A549 (cell line): ENCODE data around the gene TIPARP. TPM values are rescaled to one million over a fixed set of nuclear protein-coding genes. Genes with fewer than 3 reads are reported as not detected.
"Not testable (repeated sequence)": the region's sequence is repeated elsewhere in the genome, so short reads cannot be mapped to it uniquely, and the experiment has no call there.

ENCODE experiments used
- ATAC-seq, 2 experiments: fragments of 200-7000 bp in 1 of 2; fragments of >200 bp in 1 of 2; cut with Nextera tagmentation in 1 of 2; cut with Tn5 transposase in 1 of 2; 3 replicates each; pipeline versions ENCODE4 v1.8.0 to v1.9.1; 2018 to 2020; ENCODE audit warnings: mild to moderate bottlenecking in 1 of 2, moderate library complexity in 1 of 2
- CTCF ChIA-PET: fragments of 300-600 bp; sonication (Branson Sonifier 250); formaldehyde crosslinking; extraction: SDS; loops from one replicate; lab custom pipeline; 2021; ENCODE audit warnings: antibody characterized with exemption, inconsistent platforms; lab: Yijun Ruan, JAX
- POLR2A ChIA-PET: fragments of 350-600 bp; formaldehyde crosslinking; extraction: SDS; loops from one replicate; lab custom pipeline; 2021; ENCODE audit warnings: antibody characterized with exemption, inconsistent platforms; lab: Yijun Ruan, JAX
- DNase-seq, 2 experiments: peaks; one replicate each; pipeline versions ENCODE4 v3.0.0 to v3.0.0-alpha.2; 2011 to 2016; ENCODE audit warnings: low read depth in 1 of 2, low spot score in 1 of 2
- FAIRE-seq: peaks from 2 replicates; lab custom pipeline; 2011; peaks lifted over from hg19 to GRCh38; lab: Jason Lieb, UNC
- H3K27ac ChIP-seq, 2 experiments: fragments of >200 bp; sonication (Bioruptor Twin); formaldehyde crosslinking; 3 replicates each; pipeline ENCODE4 v1.5.1; 2016 to 2017
- H3K4me1 ChIP-seq: fragments of >200 bp; sonication (Bioruptor Twin); formaldehyde crosslinking; 3 replicates; pipeline ENCODE4 v1.6.1; 2016
- H3K4me2 ChIP-seq: fragments of >200 bp; sonication (Bioruptor Twin); formaldehyde crosslinking; 3 replicates; pipeline ENCODE4 v1.6.1; 2016
- H3K4me3 ChIP-seq: fragments of >200 bp; sonication (Bioruptor Twin); formaldehyde crosslinking; 3 replicates; pipeline ENCODE4 v1.5.1; 2016
- H3K9me3 ChIP-seq: fragments of >200 bp; sonication (Bioruptor Twin); formaldehyde crosslinking; 3 replicates; pipeline ENCODE4 v1.6.1; 2016
- ATOH8 ChIP-seq: fragments of 250-450 bp; sonication (Bioruptor Pico); IDR thresholded peaks from 2 replicates; pipeline ENCODE4 v1.5.0; 2020; ENCODE audit warnings: low read depth, mild to moderate bottlenecking, moderate library complexity
- BHLHE40 ChIP-seq: IDR thresholded peaks from 2 replicates; pipeline ENCODE4 v1.6.1; 2012; ENCODE audit warnings: low read depth, low read length, inconsistent platforms
- CEBPB ChIP-seq, 2 experiments: fragments of >200 bp in 1 of 2; sonication (Bioruptor Twin) in 1 of 2; formaldehyde crosslinking in 1 of 2; IDR thresholded peaks; 2 replicates each; pipeline ENCODE4 v1.6.1; 2012 to 2016
- CHD2 ChIP-seq: fragments of 150-350 bp; IDR thresholded peaks from 2 replicates; pipeline ENCODE4 v1.6.1; 2014; ENCODE audit warnings: low read length; ENCODE audit not compliant: partially characterized antibody
- CHD4 ChIP-seq: fragments of 200-600 bp; sonication (generic); IDR thresholded peaks from 2 replicates; pipeline ENCODE4 v1.6.1; 2016; ENCODE audit warnings: antibody characterized with exemption, mild to moderate bottlenecking, borderline replicate concordance
- EP300 ChIP-seq, 2 experiments: fragments of >200 bp; sonication (Bioruptor Twin); formaldehyde crosslinking; IDR thresholded peaks; 2 replicates in 1 of 2; 3 replicates in 1 of 2; pipeline ENCODE4 v1.6.1; 2016 to 2017
- ESRRA ChIP-seq: fragments of 150-350 bp; IDR thresholded peaks from 2 replicates; pipeline ENCODE4 v1.6.1; 2014; ENCODE audit warnings: mild to moderate bottlenecking, low read length, borderline replicate concordance
- FOSB ChIP-seq: fragments of 250-450 bp; sonication (Bioruptor Pico); IDR thresholded peaks from 2 replicates; pipeline ENCODE4 v1.5.0; 2020; ENCODE audit warnings: mild to moderate bottlenecking, moderate library complexity
- HDAC2 ChIP-seq: fragments of 200-600 bp; sonication (generic); IDR thresholded peaks from 2 replicates; pipeline ENCODE4 v1.6.1; 2016
- HES2 ChIP-seq: fragments of >200 bp; sonication (Bioruptor Twin); formaldehyde crosslinking; IDR thresholded peaks from 2 replicates; pipeline ENCODE4 v1.6.1; 2016
- HMGXB4 ChIP-seq: fragments of 250-450 bp; sonication (Bioruptor Pico); IDR thresholded peaks from 2 replicates; pipeline ENCODE4 v1.5.0; 2021; ENCODE audit warnings: mild to moderate bottlenecking, moderate library complexity, borderline replicate concordance
- HOXA7 ChIP-seq: fragments of 250-450 bp; sonication (Bioruptor Pico); IDR thresholded peaks from 2 replicates; pipeline ENCODE4 v1.5.0; 2020; ENCODE audit warnings: mild to moderate bottlenecking, moderate library complexity
- HOXB13 ChIP-seq: fragments of 250-450 bp; sonication (Bioruptor Pico); IDR thresholded peaks from 2 replicates; pipeline ENCODE4 v1.5.0; 2020; ENCODE audit warnings: low read depth, mild to moderate bottlenecking, moderate library complexity
- HOXB5 ChIP-seq: fragments of 250-450 bp; sonication (Bioruptor Pico); IDR thresholded peaks from 2 replicates; pipeline ENCODE4 v1.5.0; 2020; ENCODE audit warnings: mild to moderate bottlenecking, moderate library complexity
- KDM5A ChIP-seq: fragments of 200-600 bp; sonication (generic); IDR thresholded peaks from 2 replicates; pipeline ENCODE4 v1.6.1; 2016; ENCODE audit warnings: antibody characterized with exemption, mild to moderate bottlenecking
- MAZ ChIP-seq: fragments of 150-350 bp; IDR thresholded peaks from 2 replicates; pipeline ENCODE4 v1.6.1; 2014; ENCODE audit warnings: antibody characterized with exemption, low read depth, low read length, borderline replicate concordance
- MYC ChIP-seq: IDR thresholded peaks from 2 replicates; pipeline ENCODE4 v1.6.1; 2012; ENCODE audit warnings: mild to moderate bottlenecking, inconsistent platforms, low read length, improper control_type of control experiment, borderline replicate concordance
- NFE2L2 ChIP-seq: fragments of 150-350 bp; conservative IDR thresholded peaks from 2 replicates; pipeline ENCODE4 v1.6.1; 2014; ENCODE audit warnings: low read length
- NR3C1 ChIP-seq: fragments of >200 bp; sonication (Bioruptor Twin); formaldehyde crosslinking; IDR thresholded peaks from 3 replicates; pipeline ENCODE4 v1.6.1; 2017
- POLR2A ChIP-seq: IDR thresholded peaks from 2 replicates; pipeline ENCODE4 v1.6.1; 2012; ENCODE audit warnings: mild to moderate bottlenecking, low read length
- POLR2AphosphoS2 ChIP-seq: conservative IDR thresholded peaks from 2 replicates; pipeline ENCODE4 v1.6.1; 2012; ENCODE audit warnings: low read length, improper control_type of control experiment, inconsistent platforms
- RCOR1 ChIP-seq: fragments of 150-350 bp; IDR thresholded peaks from 2 replicates; pipeline ENCODE4 v1.6.1; 2014; ENCODE audit warnings: antibody characterized with exemption, low read length, low read depth
- RNF2 ChIP-seq: fragments of 200-600 bp; sonication (generic); IDR thresholded peaks from 2 replicates; pipeline ENCODE4 v1.6.1; 2016; ENCODE audit warnings: low read depth, mild to moderate bottlenecking, antibody characterized with exemption, moderate library complexity, borderline replicate concordance
- SMC3 ChIP-seq: fragments of >200 bp; sonication (Bioruptor Twin); formaldehyde crosslinking; IDR thresholded peaks from 3 replicates; pipeline ENCODE4 v1.6.1; 2018; ENCODE audit warnings: inconsistent platforms
- ZFP36 ChIP-seq: fragments of 450-650 bp; IDR thresholded peaks from 2 replicates; pipeline ENCODE4 v1.6.1; 2014; ENCODE audit warnings: borderline replicate concordance; ENCODE audit not compliant: partially characterized antibody
- ZNF302 ChIP-seq: fragments of 250-450 bp; sonication (Bioruptor Pico); IDR thresholded peaks from 2 replicates; pipeline ENCODE4 v1.9.0; 2021; ENCODE audit warnings: inconsistent platforms, mild to moderate bottlenecking, moderate library complexity
- ZSCAN20 ChIP-seq: fragments of 250-450 bp; sonication (Bioruptor Pico); IDR thresholded peaks from 2 replicates; pipeline ENCODE4 v1.8.0; 2022; ENCODE audit warnings: mild to moderate bottlenecking, moderate library complexity
- WGBS: methylation state at CpG from one replicate; pipeline ENCODE4 v1.1.6; 2017; ENCODE audit errors: missing lambda C conversion rate; 5-methylcytosine and 5-hydroxymethylcytosine counted together
- polyA plus RNA-seq, 4 experiments: library from polyadenylated mRNA; depleted of rRNA in 3 of 4; stranded (reverse); fragments of >200 nt; fragmentation: RNase III in 1 of 4; extraction: RNeasy Plus Mini Kit Qiagen cat#74134 plus additional on column Dnase treatment in 1 of 4; gene quantifications; 2 replicates in 3 of 4; 3 replicates in 1 of 4; pipeline ENCODE4 v1.2.3, GENCODE V29; 2011 to 2017
- TF ChIP-seq, protein P1 (sequence below): fragments of 450-650 bp; IDR thresholded peaks from 2 replicates; pipeline ENCODE4 v1.6.1; 2014; ENCODE audit warnings: antibody characterized with exemption
- TF ChIP-seq, protein P2 (sequence below): IDR thresholded peaks from 2 replicates; pipeline ENCODE4 v1.6.1; 2012
- TF ChIP-seq, protein P3 (sequence below): IDR thresholded peaks from 2 replicates; pipeline ENCODE4 v1.6.1; 2012; ENCODE audit warnings: low read depth, borderline replicate concordance

TIPARP gene
- polyA plus RNA-seq, 2 of the 4 experiments (the other 2 are of a cell fraction), result 11.8 to 16.5 TPM

GRCh38 chr3:156732715-156733421 lies 58.5 kb downstream of the TIPARP start:
- ATAC-seq (no peak), FAIRE-seq (no peak), DNase-seq (no peak)
- POLR2A ChIA-PET, result no interaction called here
- TF ChIP-seq HOXB13 (CRISPR knock-in tag) (no peak), ESRRA (no peak), CEBPB (IDR thresholded peaks at IDR 0.05) (no peak), HES2 (no peak), CHD2 (no peak), KDM5A (no peak), ZNF302 (CRISPR knock-in tag) (no peak), NFE2L2 (no peak), CHD4 (no peak), MYC (no peak), RCOR1 (no peak), MAZ (no peak), ZSCAN20 (CRISPR knock-in tag) (no peak)
- TF ChIP-seq, protein P1, sequence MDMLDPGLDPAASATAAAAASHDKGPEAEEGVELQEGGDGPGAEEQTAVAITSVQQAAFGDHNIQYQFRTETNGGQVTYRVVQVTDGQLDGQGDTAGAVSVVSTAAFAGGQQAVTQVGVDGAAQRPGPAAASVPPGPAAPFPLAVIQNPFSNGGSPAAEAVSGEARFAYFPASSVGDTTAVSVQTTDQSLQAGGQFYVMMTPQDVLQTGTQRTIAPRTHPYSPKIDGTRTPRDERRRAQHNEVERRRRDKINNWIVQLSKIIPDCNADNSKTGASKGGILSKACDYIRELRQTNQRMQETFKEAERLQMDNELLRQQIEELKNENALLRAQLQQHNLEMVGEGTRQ, result no peak
- peaks cover 9% of the 10 kb centered on the region; the same call in 2 of the 3 replicates for H3K4me1 ChIP-seq
- 80% methylated on average over 4 of the region's 4 CpGs for WGBS
- CTCF ChIA-PET, result interaction anchor here (1.1 kb wide), 1 partner anchor 9 kb away, joined by 3 read pairs; no protein-coding TSS in a partner anchor
- H3K27ac ChIP-seq, result no peak overlapping the region
- H3K9me3 ChIP-seq, result no peaks in the 10 kb centered on the region
- no peak overlapping the region for H3K4me3 ChIP-seq
- H3K4me2 ChIP-seq, result no peak overlapping the region

DNA sequence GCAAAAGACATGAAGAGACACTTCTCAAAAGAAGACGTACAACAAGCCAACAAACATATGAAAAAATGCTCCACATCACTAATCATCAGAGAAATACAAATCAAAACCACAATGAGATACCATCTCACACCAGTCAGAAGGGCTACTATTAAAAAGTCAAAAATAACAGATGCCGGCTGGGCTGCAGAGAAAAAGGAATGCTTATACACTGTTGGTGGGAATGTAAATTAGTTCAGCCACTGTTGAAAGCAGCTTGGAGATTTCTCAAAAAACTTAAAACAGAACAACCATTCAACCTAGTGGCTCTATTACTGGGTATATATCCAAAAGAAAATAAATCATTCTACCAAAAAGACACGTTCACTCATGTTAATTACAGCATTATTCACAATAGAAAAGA lies 60.3 kb downstream of the TIPARP start:
- DNase-seq, H3K4me2 ChIP-seq, POLR2A ChIA-PET, H3K4me3 ChIP-seq, ATAC-seq, H3K9me3 ChIP-seq, H3K4me1 ChIP-seq, H3K27ac ChIP-seq, FAIRE-seq: not testable (repeated sequence)
- 47% methylated on average over 3 of the region's 3 CpGs for WGBS
- CTCF ChIA-PET, result interaction anchor here (1.5 kb wide), 1 partner anchor 10 kb away, joined by 3 read pairs; no protein-coding TSS in a partner anchor

GRCh38 chr3:156735471-156735870 lies 61.1 kb downstream of the TIPARP start:
- H3K4me1 ChIP-seq, result no peaks in the 10 kb centered on the region
- no peak for FAIRE-seq

More at GRCh38 chr3:156735471-156735870, 61.1 kb downstream of the TIPARP start:
- CTCF ChIA-PET, result interaction anchor here (1.0 to 1.4 kb wide), 3 partner anchors 12 to 403 kb away, joined by 3 to 4 read pairs (median 3); no protein-coding TSS in a partner anchor
- POLR2A ChIA-PET, result no interaction called here
- Histone ChIP-seq H3K4me2 (no peak overlapping the region), H3K27ac (no peak overlapping the region), H3K4me3 (no peak overlapping the region), H3K9me3 (no peaks in the 10 kb centered on the region)
- DNase-seq (no peak), ATAC-seq (no peak)
- WGBS, result 63% methylated on average over 4 of the region's 4 CpGs
- TF ChIP-seq HOXA7 (CRISPR knock-in tag) (no peak), ATOH8 (CRISPR knock-in tag) (no peak), CEBPB (IDR thresholded peaks at IDR 0.05) (no peak), POLR2AphosphoS2 (no peak), SMC3 (no peak), MAZ (no peak), HMGXB4 (CRISPR knock-in tag) (no peak), NR3C1 (no peak), HOXB13 (CRISPR knock-in tag) (no peak), ZSCAN20 (CRISPR knock-in tag) (no peak), BHLHE40 (no peak), RNF2 (no peak), POLR2A (no peak), EP300 (IDR thresholded peaks at IDR 0.05) (no peak), HOXB5 (no peak), FOSB (CRISPR knock-in tag) (no peak), ZFP36 (no peak), HDAC2 (no peak)
- TF ChIP-seq, protein P2, sequence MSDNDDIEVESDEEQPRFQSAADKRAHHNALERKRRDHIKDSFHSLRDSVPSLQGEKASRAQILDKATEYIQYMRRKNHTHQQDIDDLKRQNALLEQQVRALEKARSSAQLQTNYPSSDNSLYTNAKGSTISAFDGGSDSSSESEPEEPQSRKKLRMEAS, result no peak
- TF ChIP-seq, protein P3, sequence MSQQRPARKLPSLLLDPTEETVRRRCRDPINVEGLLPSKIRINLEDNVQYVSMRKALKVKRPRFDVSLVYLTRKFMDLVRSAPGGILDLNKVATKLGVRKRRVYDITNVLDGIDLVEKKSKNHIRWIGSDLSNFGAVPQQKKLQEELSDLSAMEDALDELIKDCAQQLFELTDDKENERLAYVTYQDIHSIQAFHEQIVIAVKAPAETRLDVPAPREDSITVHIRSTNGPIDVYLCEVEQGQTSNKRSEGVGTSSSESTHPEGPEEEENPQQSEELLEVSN, result no peak
